ENCODE measurements around the gene NUSAP1. TPM values are rescaled to one million over a fixed set of nuclear protein-coding genes. Genes with fewer than 3 reads are reported as not detected.
A peak's percentile ranks its signal among the peaks of the same experiment; 100 is the strongest.

Gene NUSAP1
- total RNA-seq, 1 experiment from 2014 or later = 205 TPM

- no peaks in the 10 kb centered on the region for H3K27me3 ChIP-seq (replicated peaks; ENCODE audit: insufficient read depth, low read depth, low read length, poor library complexity)
- POLR2A ChIA-PET (ENCODE audit: low non-redundant PET) = no interaction called here
- TF ChIP-seq CTCF (conservative IDR thresholded peaks at IDR 0.05; ENCODE audit: low read depth, low read length) (no peak), EZH2 (IDR thresholded peaks at IDR 0.05; ENCODE audit: borderline replicate concordance, low read depth, low read length, poor library complexity, severe bottlenecking) (no peak)
- H3K36me3 ChIP-seq (ENCODE audit: insufficient read depth, low read length, poor library complexity, severe bottlenecking) = no peaks in the 10 kb centered on the region
- CTCF ChIA-PET = no interaction called here
- peak overlapping the region; percentile 87 for H3K27ac ChIP-seq (ENCODE audit: low read depth, low read length, poor library complexity, severe bottlenecking)
- H3K9me3 ChIP-seq (ENCODE audit: low read depth, low read length, poor library complexity, severe bottlenecking) = no peaks in the 10 kb centered on the region
- no peak for DNase-seq (ENCODE audit: low spot score)
- TSS peak; percentile 95 for BruUV-seq (replicated peaks)
- intact Hi-C loops (cut with micrococcal nuclease; ENCODE audit: unreplicated experiment) = no loop called here
- H3K4me3 ChIP-seq (ENCODE audit: low read depth, low read length, poor library complexity, severe bottlenecking) = peak overlapping the region; percentile 93
- H3K4me1 ChIP-seq (ENCODE audit: insufficient read depth, low read length, poor library complexity, severe bottlenecking) = no peaks in the 10 kb centered on the region
These were observed 69.2 kb downstream of the NUSAP1 start for GRCh38 chr15:41401904-41402267.

- H3K27ac ChIP-seq (ENCODE audit: low read depth, low read length, poor library complexity, severe bottlenecking) = no peak overlapping the region
- H3K36me3 ChIP-seq (ENCODE audit: insufficient read depth, low read length, poor library complexity, severe bottlenecking) = no peaks in the 10 kb centered on the region
- no peaks in the 10 kb centered on the region for H3K4me1 ChIP-seq (ENCODE audit: insufficient read depth, low read length, poor library complexity, severe bottlenecking)
- no peak for DNase-seq (ENCODE audit: low spot score)
- intact Hi-C loops (cut with micrococcal nuclease; ENCODE audit: unreplicated experiment) = no loop called here
- BruUV-seq (replicated peaks) = no TSS peak
- no peak overlapping the region for H3K4me3 ChIP-seq (ENCODE audit: low read depth, low read length, poor library complexity, severe bottlenecking)
- POLR2A ChIA-PET (ENCODE audit: low non-redundant PET) = no interaction called here
- TF ChIP-seq CTCF (conservative IDR thresholded peaks at IDR 0.05; ENCODE audit: low read depth, low read length) (no peak), EZH2 (IDR thresholded peaks at IDR 0.05; ENCODE audit: borderline replicate concordance, low read depth, low read length, poor library complexity, severe bottlenecking) (no peak)
- CTCF ChIA-PET = no interaction called here
- no peaks in the 10 kb centered on the region for H3K27me3 ChIP-seq (replicated peaks; ENCODE audit: insufficient read depth, low read depth, low read length, poor library complexity)
- H3K9me3 ChIP-seq (ENCODE audit: low read depth, low read length, poor library complexity, severe bottlenecking) = no peaks in the 10 kb centered on the region
These were observed 74.7 kb downstream of the NUSAP1 start for GRCh38 chr15:41407341-41407740.

GRCh38 chr15:41408234-41408641, 75.6 kb downstream of the NUSAP1 start:
- no TSS peak for BruUV-seq (replicated peaks)
- intact Hi-C loops (cut with micrococcal nuclease; ENCODE audit: unreplicated experiment) = no loop called here
- ChIA-PET POLR2A (ENCODE audit: low non-redundant PET) (no interaction called here), CTCF (no interaction called here)
- H3K4me1 ChIP-seq (ENCODE audit: insufficient read depth, low read length, poor library complexity, severe bottlenecking) = no peaks in the 10 kb centered on the region
- H3K9me3 ChIP-seq (ENCODE audit: low read depth, low read length, poor library complexity, severe bottlenecking) = no peaks in the 10 kb centered on the region
- no peaks in the 10 kb centered on the region for H3K27me3 ChIP-seq (replicated peaks; ENCODE audit: insufficient read depth, low read depth, low read length, poor library complexity)
- no peak overlapping the region for H3K4me3 ChIP-seq (ENCODE audit: low read depth, low read length, poor library complexity, severe bottlenecking)
- no peak for DNase-seq (ENCODE audit: low spot score)
- no peaks in the 10 kb centered on the region for H3K36me3 ChIP-seq (ENCODE audit: insufficient read depth, low read length, poor library complexity, severe bottlenecking)
- TF ChIP-seq EZH2 (IDR thresholded peaks at IDR 0.05; ENCODE audit: borderline replicate concordance, low read depth, low read length, poor library complexity, severe bottlenecking) = no peak
- no peak for TF ChIP-seq CTCF (conservative IDR thresholded peaks at IDR 0.05; ENCODE audit: low read depth, low read length)
- no peak overlapping the region for H3K27ac ChIP-seq (ENCODE audit: low read depth, low read length, poor library complexity, severe bottlenecking)
